Measurements from ENCODE around the gene COL5A1.

COL5A1 gene

GRCh38 chr9:134611046-134611445 is 30.6 kb upstream of the COL5A1 start:
- H3K27me3 ChIP-seq (ENCODE audit: control insufficient read depth, insufficient read depth, low read length) = no peaks in the 10 kb centered on the region

GRCh38 chr9:134612309-134612708 is 29.3 kb upstream of the COL5A1 start:
- no peaks in the 10 kb centered on the region for H3K27me3 ChIP-seq (ENCODE audit: control insufficient read depth, insufficient read depth, low read length)
- H3K4me3 ChIP-seq (ENCODE audit: low read length) = no peak overlapping the region
- no CpG with 5 or more reads among the region's 1 CpG for WGBS (ENCODE audit: insufficient coverage, insufficient read length)
- no peaks in the 10 kb centered on the region for H3K4me1 ChIP-seq (ENCODE audit: control insufficient read depth, insufficient read depth, low read length)
- no peaks in the 10 kb centered on the region for H3K9me3 ChIP-seq (ENCODE audit: control insufficient read depth, insufficient read depth, low read length)
- H3K27ac ChIP-seq (ENCODE audit: low read length) = no peak overlapping the region
- DNase-seq (ENCODE audit: low read depth, low spot score) = no peak
- no peaks in the 10 kb centered on the region for H3K36me3 ChIP-seq (ENCODE audit: control insufficient read depth, insufficient read depth, low read length)

More at GRCh38 chr9:134611046-134611445, 30.6 kb upstream of the COL5A1 start:
- no CpG with 5 or more reads among the region's 4 CpGs for WGBS (ENCODE audit: insufficient coverage, insufficient read length)
- no peak overlapping the region for H3K4me3 ChIP-seq (ENCODE audit: low read length)
- no peaks in the 10 kb centered on the region for H3K36me3 ChIP-seq (ENCODE audit: control insufficient read depth, insufficient read depth, low read length)
- no peaks in the 10 kb centered on the region for H3K9me3 ChIP-seq (ENCODE audit: control insufficient read depth, insufficient read depth, low read length)
- no peak for DNase-seq (ENCODE audit: low read depth, low spot score)
- H3K27ac ChIP-seq (ENCODE audit: low read length) = no peak overlapping the region
- no peaks in the 10 kb centered on the region for H3K4me1 ChIP-seq (ENCODE audit: control insufficient read depth, insufficient read depth, low read length)

GRCh38 chr9:134612715-134613114 is 28.9 kb upstream of the COL5A1 start:
- Histone ChIP-seq H3K4me3 (ENCODE audit: low read length) (no peak overlapping the region), H3K36me3 (ENCODE audit: control insufficient read depth, insufficient read depth, low read length) (no peaks in the 10 kb centered on the region), H3K27ac (ENCODE audit: low read length) (no peak overlapping the region), H3K27me3 (ENCODE audit: control insufficient read depth, insufficient read depth, low read length) (no peaks in the 10 kb centered on the region), H3K9me3 (ENCODE audit: control insufficient read depth, insufficient read depth, low read length) (no peaks in the 10 kb centered on the region), H3K4me1 (ENCODE audit: control insufficient read depth, insufficient read depth, low read length) (no peaks in the 10 kb centered on the region)
- WGBS (ENCODE audit: insufficient coverage, insufficient read length) = no CpG with 5 or more reads among the region's 1 CpG
- no peak for DNase-seq (ENCODE audit: low read depth, low spot score)

- no peaks in the 10 kb centered on the region for H3K36me3 ChIP-seq (ENCODE audit: control insufficient read depth, insufficient read depth, low read length)
- no peaks in the 10 kb centered on the region for H3K27me3 ChIP-seq (ENCODE audit: control insufficient read depth, insufficient read depth, low read length)
- WGBS (ENCODE audit: insufficient coverage, insufficient read length) = no CpG with 5 or more reads among the region's 3 CpGs
- H3K27ac ChIP-seq (ENCODE audit: low read length) = no peak overlapping the region
- H3K4me3 ChIP-seq (ENCODE audit: low read length) = no peak overlapping the region
- no peaks in the 10 kb centered on the region for H3K4me1 ChIP-seq (ENCODE audit: control insufficient read depth, insufficient read depth, low read length)
- H3K9me3 ChIP-seq (ENCODE audit: control insufficient read depth, insufficient read depth, low read length) = no peaks in the 10 kb centered on the region
- no peak for DNase-seq (ENCODE audit: low read depth, low spot score)
These were observed 27.3 kb upstream of the COL5A1 start for GRCh38 chr9:134614256-134614655.

GRCh38 chr9:134616341-134616740 is 25.3 kb upstream of the COL5A1 start:
- no peaks in the 10 kb centered on the region; the same call in 1 of the 2 replicates for H3K4me1 ChIP-seq (ENCODE audit: control insufficient read depth, insufficient read depth, low read length)
- no CpG with 5 or more reads among the region's 3 CpGs for WGBS (ENCODE audit: insufficient coverage, insufficient read length)
- no peak for DNase-seq (ENCODE audit: low read depth, low spot score)
- no peaks in the 10 kb centered on the region for H3K9me3 ChIP-seq (ENCODE audit: control insufficient read depth, insufficient read depth, low read length)
- no peak overlapping the region for H3K4me3 ChIP-seq (ENCODE audit: low read length)
- H3K27ac ChIP-seq (ENCODE audit: low read length) = no peak overlapping the region
- H3K36me3 ChIP-seq (ENCODE audit: control insufficient read depth, insufficient read depth, low read length) = no peaks in the 10 kb centered on the region; the same call in 1 of the 2 replicates
- no peaks in the 10 kb centered on the region for H3K27me3 ChIP-seq (ENCODE audit: control insufficient read depth, insufficient read depth, low read length)

GRCh38 chr9:134617246-134617645 is 24.4 kb upstream of the COL5A1 start:
- no peaks in the 10 kb centered on the region; the same call in 1 of the 2 replicates for H3K36me3 ChIP-seq (ENCODE audit: control insufficient read depth, insufficient read depth, low read length)
- H3K4me1 ChIP-seq (ENCODE audit: control insufficient read depth, insufficient read depth, low read length) = no peaks in the 10 kb centered on the region; the same call in 1 of the 2 replicates
- H3K27me3 ChIP-seq (ENCODE audit: control insufficient read depth, insufficient read depth, low read length) = no peaks in the 10 kb centered on the region
- DNase-seq (ENCODE audit: low read depth, low spot score) = no peak
- WGBS (ENCODE audit: insufficient coverage, insufficient read length) = no CpG with 5 or more reads among the region's 8 CpGs
- no peaks in the 10 kb centered on the region for H3K9me3 ChIP-seq (ENCODE audit: control insufficient read depth, insufficient read depth, low read length)
- H3K27ac ChIP-seq (ENCODE audit: low read length) = no peak overlapping the region
- no peak overlapping the region for H3K4me3 ChIP-seq (ENCODE audit: low read length)

- H3K27me3 ChIP-seq (ENCODE audit: control insufficient read depth, insufficient read depth, low read length) = no peaks in the 10 kb centered on the region
- no peak overlapping the region for H3K27ac ChIP-seq (ENCODE audit: low read length)
- H3K36me3 ChIP-seq (ENCODE audit: control insufficient read depth, insufficient read depth, low read length) = no peaks in the 10 kb centered on the region; the same call in 1 of the 2 replicates
- H3K4me1 ChIP-seq (ENCODE audit: control insufficient read depth, insufficient read depth, low read length) = no peaks in the 10 kb centered on the region; the same call in 1 of the 2 replicates
- DNase-seq (ENCODE audit: low read depth, low spot score) = no peak
- H3K9me3 ChIP-seq (ENCODE audit: control insufficient read depth, insufficient read depth, low read length) = no peaks in the 10 kb centered on the region
- WGBS (ENCODE audit: insufficient coverage, insufficient read length) = no CpG with 5 or more reads among the region's 8 CpGs
- no peak overlapping the region for H3K4me3 ChIP-seq (ENCODE audit: low read length)
These were observed 23.8 kb upstream of the COL5A1 start for GRCh38 chr9:134617836-134618162.

- no peaks in the 10 kb centered on the region for H3K27me3 ChIP-seq (ENCODE audit: control insufficient read depth, insufficient read depth, low read length)
- no peak overlapping the region for H3K4me3 ChIP-seq (ENCODE audit: low read length)
- no peak for DNase-seq (ENCODE audit: low read depth, low spot score)
- no peak overlapping the region for H3K27ac ChIP-seq (ENCODE audit: low read length)
- no peaks in the 10 kb centered on the region for H3K9me3 ChIP-seq (ENCODE audit: control insufficient read depth, insufficient read depth, low read length)
- H3K36me3 ChIP-seq (ENCODE audit: control insufficient read depth, insufficient read depth, low read length) = no peaks in the 10 kb centered on the region; the same call in 1 of the 2 replicates
- WGBS (ENCODE audit: insufficient coverage, insufficient read length) = no CpG with 5 or more reads among the region's 18 CpGs
- H3K4me1 ChIP-seq (ENCODE audit: control insufficient read depth, insufficient read depth, low read length) = no peaks in the 10 kb centered on the region; the same call in 1 of the 2 replicates
These were observed 23.3 kb upstream of the COL5A1 start for GRCh38 chr9:134618163-134618832.

- no CpG with 5 or more reads among the region's 13 CpGs for WGBS (ENCODE audit: insufficient coverage, insufficient read length)
- Histone ChIP-seq H3K27me3 (ENCODE audit: control insufficient read depth, insufficient read depth, low read length) (no peaks in the 10 kb centered on the region), H3K4me1 (ENCODE audit: control insufficient read depth, insufficient read depth, low read length) (no peaks in the 10 kb centered on the region; the same call in 1 of the 2 replicates), H3K27ac (ENCODE audit: low read length) (no peak overlapping the region), H3K4me3 (ENCODE audit: low read length) (no peak overlapping the region), H3K36me3 (ENCODE audit: control insufficient read depth, insufficient read depth, low read length) (no peaks in the 10 kb centered on the region; the same call in 1 of the 2 replicates), H3K9me3 (ENCODE audit: control insufficient read depth, insufficient read depth, low read length) (no peaks in the 10 kb centered on the region)
- no peak for DNase-seq (ENCODE audit: low read depth, low spot score)
These were observed 22.7 kb upstream of the COL5A1 start for GRCh38 chr9:134618833-134619447.

- DNase-seq (ENCODE audit: low read depth, low spot score) = no peak
- Histone ChIP-seq H3K36me3 (ENCODE audit: control insufficient read depth, insufficient read depth, low read length) (no peaks in the 10 kb centered on the region; the same call in 1 of the 2 replicates), H3K4me1 (ENCODE audit: control insufficient read depth, insufficient read depth, low read length) (no peaks in the 10 kb centered on the region; the same call in 1 of the 2 replicates), H3K4me3 (ENCODE audit: low read length) (no peak overlapping the region), H3K9me3 (ENCODE audit: control insufficient read depth, insufficient read depth, low read length) (no peaks in the 10 kb centered on the region), H3K27ac (ENCODE audit: low read length) (no peak overlapping the region), H3K27me3 (ENCODE audit: control insufficient read depth, insufficient read depth, low read length) (no peaks in the 10 kb centered on the region)
- no CpG with 5 or more reads among the region's 7 CpGs for WGBS (ENCODE audit: insufficient coverage, insufficient read length)
These were observed 22.1 kb upstream of the COL5A1 start for GRCh38 chr9:134619448-134619982.

Data from iPS DF 6.9 (cell line).